ENCODE measurements around the gene AKNA. TPM values are rescaled to one million over a fixed set of nuclear protein-coding genes. Genes with fewer than 3 reads are reported as not detected.

AKNA gene
- total and polyA plus RNA-seq, 2 of the 8 experiments (the other 6 are each of a cell fraction or from before 2014, with no cell fraction given) = 21.0 to 27.4 TPM

DNA sequence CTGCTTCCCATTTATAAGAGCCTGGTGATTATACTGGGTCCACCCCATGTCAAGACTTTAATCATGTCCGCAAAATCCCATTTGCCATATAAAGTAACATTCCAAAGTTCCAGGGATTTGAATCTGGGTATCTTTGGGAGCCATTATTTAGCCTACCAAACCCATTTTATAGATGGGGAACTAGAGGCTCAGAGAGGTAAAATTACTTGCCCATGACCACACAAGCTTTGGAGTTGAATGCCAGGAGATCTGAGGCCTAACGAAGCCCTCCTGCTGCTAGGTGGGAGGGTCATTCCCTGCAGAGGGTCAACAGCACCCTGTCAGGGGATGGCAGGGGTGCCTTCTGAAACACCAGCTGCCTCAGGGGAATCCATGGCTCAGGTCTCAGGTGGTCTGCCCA lies 13.0 kb upstream of the AKNA start:
- WGBS, 2 experiments (ENCODE audit: extremely low coverage in 1 of 2, insufficient coverage in 1 of 2, insufficient read length in 1 of 2, insufficient replicate concordance in 2 of 2, low coverage in 1 of 2, low lambda C conversion rate in 2 of 2, missing lambda C conversion rate in 1 of 2) = 69% methylated on average over 2 of the region's 2 CpGs; no CpG with 5 or more reads in 1 of the 2 experiments
- Histone ChIP-seq H2BK20ac (ENCODE audit: low read length) (no peak overlapping the region), H4K91ac (replicated peaks; ENCODE audit: insufficient read length, low read length) (no peak overlapping the region), H3K56ac (replicated peaks; ENCODE audit: insufficient read length, low read depth, low read length) (no peak overlapping the region), H3K9me3 (ENCODE audit: insufficient read depth in 2 of 2, low read depth in 1 of 2, low read length in 1 of 2) (no peaks in the 10 kb centered on the region), H3K4ac (replicated peaks; ENCODE audit: insufficient read length, low read depth, low read length) (no peak overlapping the region), H2BK12ac (ENCODE audit: low read depth, low read length) (no peak overlapping the region), H3K79me1 (ENCODE audit: low read depth, low read length) (no peaks in the 10 kb centered on the region), H3K4me2 (ENCODE audit: insufficient read depth in 1 of 2, low read depth in 2 of 2, low read length in 2 of 2) (no peak overlapping the region), H3K27me3 (replicated peaks in 1 of 4; ENCODE audit: control insufficient read depth in 3 of 4, extremely low read depth in 1 of 4, insufficient read depth in 3 of 4, low read length in 3 of 4) (no peaks in the 10 kb centered on the region), H3K4me3 (ENCODE audit: extremely low read depth in 1 of 4, insufficient read depth in 2 of 4, low read depth in 3 of 4, low read length in 4 of 4) (no peak overlapping the region), H3K23ac (ENCODE audit: insufficient read length) (no peak overlapping the region), H3K27ac (ENCODE audit: low read depth, low read length) (no peak overlapping the region), H3K4me1 (replicated peaks in 1 of 4; ENCODE audit: control insufficient read depth in 3 of 4, insufficient read depth in 4 of 4, low read length in 3 of 4) (peaks cover 4 to 13% (median 6%) of the 10 kb centered on the region in 4 experiments; a peak in 6 of 7 replicates), H4K20me1 (replicated peaks in 1 of 2; ENCODE audit: control insufficient read depth in 1 of 2, insufficient read depth in 2 of 2, low read length in 2 of 2) (peaks cover 0 to under 1% of the 10 kb centered on the region in 2 experiments), H2AK5ac (ENCODE audit: low read depth, low read length) (no peak overlapping the region), H2AFZ (ENCODE audit: low read length) (no peak overlapping the region), H3K9ac (replicated peaks in 1 of 4; ENCODE audit: extremely low read depth in 1 of 4, low read depth in 3 of 4, low read length in 3 of 4) (no peak overlapping the region), H2BK120ac (replicated peaks; ENCODE audit: low read depth, low read length) (no peak overlapping the region), H3K79me2 (ENCODE audit: control insufficient read depth in 1 of 2, insufficient read depth in 2 of 2, low read length in 2 of 2) (0 out of 4 replicates have a peak, but pooled peaks cover 0 to 1% of the 10 kb centered on the region in 2 experiments), H4K8ac (ENCODE audit: extremely low read depth, insufficient read depth, low read length) (no peak overlapping the region), H2BK5ac (ENCODE audit: low read depth, low read length) (no peak overlapping the region), H3K18ac (ENCODE audit: extremely low read depth, low read length) (no peak overlapping the region), H3K23me2 (ENCODE audit: low read depth, low read length) (peaks cover 6% of the 10 kb centered on the region; the same call in 1 of the 2 replicates), H4K5ac (ENCODE audit: insufficient read length, low read depth, low read length) (no peak overlapping the region), H3K36me3 (ENCODE audit: control insufficient read depth in 2 of 4, insufficient read depth in 4 of 4, low read length in 3 of 4) (peaks cover 0 to 4% (median 0%) of the 10 kb centered on the region in 4 experiments; a peak in 2 of 8 replicates), H3K14ac (ENCODE audit: insufficient read length) (no peak overlapping the region), H2BK15ac (ENCODE audit: low read length) (no peak overlapping the region)
- DNase-seq (ENCODE audit: low read depth in 1 of 2, low spot score in 2 of 2) (no peak), FAIRE-seq (no peak)
- ChIA-PET POLR2A (ENCODE audit: partially characterized antibody) (interaction anchor here (1.6 kb wide), 1 partner anchor 10 kb away, joined by 4 read pairs; no protein-coding TSS in a partner anchor), CTCF (ENCODE audit: partially characterized antibody) (interaction anchor here (1.0 to 11.0 kb wide), 3 partner anchors 16 to 191 kb away, joined by 4 to 271 read pairs (median 4); no protein-coding TSS in a partner anchor)
- no peak for TF ChIP-seq EGR1 (IDR thresholded peaks at IDR 0.05; ENCODE audit: borderline replicate concordance, low read depth, low read length)
- no peak for TF ChIP-seq HDAC6 (IDR thresholded peaks at IDR 0.05; ENCODE audit: low read depth, low read length)
- TF ChIP-seq CTBP2 (IDR thresholded peaks at IDR 0.05; ENCODE audit: borderline replicate concordance, insufficient read depth, insufficient read length, low read length) = no peak
- TF ChIP-seq KDM1A (IDR thresholded peaks at IDR 0.05; ENCODE audit: borderline replicate concordance, low read length) = peak; percentile 24; the same call in 1 of the 2 replicates
- no peak for TF ChIP-seq GTF2F1 (IDR thresholded peaks at IDR 0.05; ENCODE audit: borderline replicate concordance, low read depth, low read length)
- no peak for TF ChIP-seq YY1 (IDR thresholded peaks at IDR 0.05; ENCODE audit: low read depth, low read length)
